Colonic mucosa (tissue), 4 donors: ENCODE results near the gene LDB3. TPM values are rescaled to one million over a fixed set of nuclear protein-coding genes. Genes with fewer than 3 reads are reported as not detected.

ENCODE experiments used
- DNase-seq: peaks from one replicate; pipeline ENCODE4 v3.0.0-alpha.2; 2020
- H3K27ac ChIP-seq: fragments of 200-600 bp; one replicate; pipeline ENCODE4 v1.8.0; 2021
- H3K27me3 ChIP-seq: fragments of 200-600 bp; one replicate; pipeline ENCODE4 v1.8.0; 2021
- H3K36me3 ChIP-seq: fragments of 200-600 bp; one replicate; pipeline ENCODE4 v1.8.0; 2021
- H3K4me1 ChIP-seq: fragments of 200-600 bp; one replicate; pipeline ENCODE4 v1.8.0; 2021; ENCODE audit warnings: mild to moderate bottlenecking
- H3K4me3 ChIP-seq: fragments of 200-600 bp; one replicate; pipeline ENCODE4 v1.8.0; 2021
- H3K9ac ChIP-seq, 2 donors: one replicate each; pipeline ENCODE4 v1.7.0; 2013; ENCODE audit warnings: control low read depth in 2 of 2, low read depth in 2 of 2, low read length in 2 of 2
- H3K9me3 ChIP-seq: fragments of 200-600 bp; one replicate; pipeline ENCODE4 v1.8.0; 2021
- intact Hi-C: fragments of 100-400 bp; cut with DNase I; formaldehyde crosslinking; loops from one replicate; pipeline ENCODE4 v1.14.1; 2022
- total RNA-seq, 2 donors: library from RNA; stranded (reverse); fragmentation: NEBNext Ultra II Directional in 1 of 2; extraction: Animal tissue kit (Norgen Biotek cat#: 25700) in 1 of 2; gene quantifications; one replicate each; pipeline ENCODE4 v1.2.1, GENCODE V29; 2021
- TF ChIP-seq, protein P1 (sequence below): fragments of 200-600 bp; IDR thresholded peaks from one replicate; pipeline ENCODE4 v1.8.0; 2022; ENCODE audit warnings: antibody characterized with exemption, mild to moderate bottlenecking
- donor health status: healthy.
- donor health status: DM: no; HTN: no; CAD: no.
- donor health status: DM: no; HTN: no; CAD: no.

Gene LDB3
- total RNA-seq, 2 donors from 2014 or later = 0.72 to 4.7 TPM

DNA sequence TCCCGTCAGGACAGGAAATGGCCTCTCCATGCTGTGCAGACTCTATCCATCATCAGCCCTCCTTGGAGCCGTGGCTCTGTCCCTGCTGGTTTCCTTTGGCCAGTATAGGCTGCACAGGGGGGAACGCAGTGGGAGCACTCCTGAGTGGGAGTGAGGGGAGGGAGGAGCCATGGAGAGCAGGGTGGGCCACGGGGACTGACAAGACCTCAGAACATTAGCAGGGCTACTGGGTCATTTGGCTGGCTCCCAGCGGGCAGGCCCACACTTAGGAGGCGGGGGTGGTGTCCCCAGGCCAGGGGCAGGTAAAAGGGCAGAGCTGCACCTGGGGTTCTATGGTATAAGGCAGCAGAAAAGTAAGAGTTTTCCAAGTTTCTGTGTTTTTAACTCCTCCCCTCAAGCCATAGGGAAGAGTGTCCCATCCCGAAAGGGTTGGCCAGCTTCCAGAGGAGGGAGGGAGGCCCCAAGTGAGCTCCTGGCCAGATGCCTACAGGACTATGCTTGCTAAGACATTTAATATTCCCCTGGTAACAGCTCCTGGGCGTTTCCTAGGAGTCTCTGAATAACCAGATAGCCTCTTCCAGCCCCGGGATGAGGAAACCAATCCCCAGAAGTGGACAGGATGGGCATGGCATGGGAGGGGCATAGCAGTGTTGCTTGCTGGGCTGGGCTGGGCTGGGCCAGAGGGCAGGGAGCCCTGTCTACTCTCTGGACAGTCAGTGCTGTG lies 19.4 kb upstream of the LDB3 start:
- intact Hi-C loops = no loop called here
- Histone ChIP-seq H3K27me3 (no peaks in the 10 kb centered on the region), H3K4me3 (no peak overlapping the region), H3K9ac (no peak overlapping the region), H3K4me1 (peaks cover 8% of the 10 kb centered on the region), H3K36me3 (no peaks in the 10 kb centered on the region), H3K9me3 (no peaks in the 10 kb centered on the region), H3K27ac (no peak overlapping the region)
- DNase-seq = peak; percentile 80
- TF ChIP-seq, protein P1, sequence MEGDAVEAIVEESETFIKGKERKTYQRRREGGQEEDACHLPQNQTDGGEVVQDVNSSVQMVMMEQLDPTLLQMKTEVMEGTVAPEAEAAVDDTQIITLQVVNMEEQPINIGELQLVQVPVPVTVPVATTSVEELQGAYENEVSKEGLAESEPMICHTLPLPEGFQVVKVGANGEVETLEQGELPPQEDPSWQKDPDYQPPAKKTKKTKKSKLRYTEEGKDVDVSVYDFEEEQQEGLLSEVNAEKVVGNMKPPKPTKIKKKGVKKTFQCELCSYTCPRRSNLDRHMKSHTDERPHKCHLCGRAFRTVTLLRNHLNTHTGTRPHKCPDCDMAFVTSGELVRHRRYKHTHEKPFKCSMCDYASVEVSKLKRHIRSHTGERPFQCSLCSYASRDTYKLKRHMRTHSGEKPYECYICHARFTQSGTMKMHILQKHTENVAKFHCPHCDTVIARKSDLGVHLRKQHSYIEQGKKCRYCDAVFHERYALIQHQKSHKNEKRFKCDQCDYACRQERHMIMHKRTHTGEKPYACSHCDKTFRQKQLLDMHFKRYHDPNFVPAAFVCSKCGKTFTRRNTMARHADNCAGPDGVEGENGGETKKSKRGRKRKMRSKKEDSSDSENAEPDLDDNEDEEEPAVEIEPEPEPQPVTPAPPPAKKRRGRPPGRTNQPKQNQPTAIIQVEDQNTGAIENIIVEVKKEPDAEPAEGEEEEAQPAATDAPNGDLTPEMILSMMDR = no peak

DNA sequence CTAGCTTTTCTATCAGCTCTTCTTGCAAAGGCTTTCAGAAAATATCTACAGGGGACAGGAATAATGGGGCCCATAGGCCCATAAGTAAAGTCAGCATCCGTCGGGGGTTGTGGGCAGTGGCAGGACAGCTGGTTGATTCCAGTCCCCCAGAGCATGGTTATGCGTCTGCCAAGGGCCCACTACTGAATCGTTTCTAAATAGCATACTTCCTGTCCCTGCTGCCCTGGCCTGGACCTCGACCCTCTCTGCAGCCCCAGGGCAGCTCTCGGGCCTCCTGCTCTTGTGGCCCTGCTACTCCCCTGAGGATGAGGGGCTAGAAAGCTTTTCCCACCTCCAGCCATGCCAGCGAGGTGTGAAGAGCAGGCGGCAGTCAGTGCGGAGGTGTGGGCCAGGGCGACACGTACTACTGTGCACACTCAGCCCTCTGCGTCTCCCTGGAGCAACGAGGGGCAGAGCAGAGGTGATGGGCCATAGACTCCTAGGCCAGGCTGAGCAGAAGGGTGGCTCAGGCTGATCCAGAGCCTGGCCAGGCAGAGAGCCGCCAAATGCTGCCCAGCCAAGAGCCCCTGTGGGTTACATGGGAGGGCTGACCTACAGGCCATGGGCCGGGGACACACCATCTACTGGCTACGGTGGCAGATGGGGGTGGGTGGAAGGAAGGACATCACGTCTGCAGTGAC lies 18.7 kb upstream of the LDB3 start:
- intact Hi-C loops = no loop called here
- Histone ChIP-seq H3K9ac (no peak overlapping the region), H3K4me3 (no peak overlapping the region), H3K27ac (no peak overlapping the region), H3K4me1 (peaks cover 8% of the 10 kb centered on the region), H3K27me3 (no peaks in the 10 kb centered on the region), H3K9me3 (no peaks in the 10 kb centered on the region), H3K36me3 (no peaks in the 10 kb centered on the region)
- TF ChIP-seq, protein P1 = no peak
- no peak for DNase-seq

DNA sequence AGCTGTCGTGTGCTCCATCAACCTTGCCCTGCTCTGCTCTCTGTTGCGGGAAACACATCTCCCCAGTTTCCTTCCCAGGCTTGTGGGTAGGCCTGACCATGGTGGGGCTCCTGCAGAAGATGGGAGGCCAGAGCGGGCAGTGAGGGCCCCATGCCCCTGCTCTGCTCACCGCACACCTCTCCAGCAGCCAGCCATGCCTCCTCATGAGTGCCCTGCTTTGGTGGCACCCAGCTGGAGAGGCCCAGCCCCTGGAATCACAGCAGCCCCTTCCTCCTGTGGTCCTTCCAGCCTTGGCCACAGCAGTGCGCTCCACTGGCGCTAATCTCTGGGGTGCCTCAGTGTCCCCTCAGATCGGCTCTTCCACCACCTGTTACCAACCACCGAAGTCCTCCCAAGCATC lies 18.2 kb upstream of the LDB3 start:
- TF ChIP-seq, protein P1 = no peak
- H3K36me3 ChIP-seq = no peaks in the 10 kb centered on the region
- H3K4me3 ChIP-seq = no peak overlapping the region
- intact Hi-C loops = no loop called here
- DNase-seq = no peak
- no peak overlapping the region for H3K9ac ChIP-seq
- no peaks in the 10 kb centered on the region for H3K27me3 ChIP-seq
- peaks cover 8% of the 10 kb centered on the region for H3K4me1 ChIP-seq
- H3K27ac ChIP-seq = no peak overlapping the region
- no peaks in the 10 kb centered on the region for H3K9me3 ChIP-seq

DNA sequence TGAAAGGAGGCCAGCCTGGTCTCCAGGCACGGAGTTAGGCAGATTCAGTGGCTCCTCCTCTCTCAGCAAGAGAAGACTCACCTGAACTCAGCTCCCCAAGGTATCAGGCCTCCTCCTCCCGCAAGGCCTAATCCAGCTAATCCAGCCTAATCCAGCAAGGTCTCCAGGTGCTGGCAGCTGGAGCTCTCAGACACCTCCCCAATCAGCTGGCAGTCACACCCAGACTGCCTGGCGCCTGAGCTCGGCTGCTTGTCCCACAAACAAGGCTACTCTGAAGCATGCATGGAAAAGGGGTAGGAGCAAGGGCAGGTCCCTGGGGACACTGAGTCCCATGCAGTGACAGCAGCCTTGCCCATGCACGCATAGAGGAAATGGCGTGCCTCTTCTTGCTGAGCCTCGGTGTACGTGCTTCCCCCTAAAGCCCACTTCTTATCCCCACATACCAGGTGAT lies 17.3 kb upstream of the LDB3 start:
- H3K9me3 ChIP-seq = no peaks in the 10 kb centered on the region
- TF ChIP-seq, protein P1 = no peak
- no peak for DNase-seq
- H3K27me3 ChIP-seq = no peaks in the 10 kb centered on the region
- no peaks in the 10 kb centered on the region for H3K36me3 ChIP-seq
- H3K27ac ChIP-seq = no peak overlapping the region
- peaks cover 8% of the 10 kb centered on the region for H3K4me1 ChIP-seq
- H3K4me3 ChIP-seq = no peak overlapping the region
- H3K9ac ChIP-seq = no peak overlapping the region
- intact Hi-C loops = no loop called here

DNA sequence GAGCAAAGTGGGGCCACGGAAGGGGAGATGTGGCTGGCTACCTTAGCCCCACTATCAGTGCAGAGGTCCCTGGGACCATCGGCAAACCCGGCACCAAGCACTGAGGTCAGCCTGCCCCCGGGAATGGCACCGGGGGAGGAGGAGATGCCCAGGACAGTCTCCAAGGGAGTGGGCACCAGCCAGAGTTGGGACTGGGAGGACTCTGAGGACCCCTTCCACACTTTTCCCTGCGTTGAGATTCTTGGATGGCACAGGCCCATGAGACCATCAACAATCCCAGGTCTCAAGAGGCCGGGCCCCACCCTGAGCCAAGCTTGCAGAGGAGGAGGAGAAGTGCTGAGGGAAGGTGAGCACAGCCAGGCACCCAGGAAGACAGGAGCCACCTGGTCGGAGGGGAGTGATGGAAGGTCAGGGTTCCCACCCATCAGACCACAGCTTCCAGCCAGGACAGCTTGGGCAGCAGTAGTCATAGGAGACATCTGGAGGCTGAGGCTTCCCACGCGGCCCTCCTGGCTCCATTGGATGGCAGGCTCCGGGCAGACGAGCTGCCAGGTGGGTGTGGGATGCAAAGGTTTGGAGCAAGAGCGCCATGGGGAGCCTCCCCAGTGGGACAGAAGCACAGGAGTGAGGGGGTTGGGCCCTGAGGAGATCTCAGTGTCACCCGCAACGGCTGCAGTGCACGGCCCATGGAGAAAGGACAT lies 16.5 kb upstream of the LDB3 start:
- Histone ChIP-seq H3K4me3 (no peak overlapping the region), H3K27me3 (no peaks in the 10 kb centered on the region), H3K9ac (no peak overlapping the region), H3K27ac (no peak overlapping the region), H3K4me1 (peaks cover 8% of the 10 kb centered on the region), H3K36me3 (no peaks in the 10 kb centered on the region), H3K9me3 (no peaks in the 10 kb centered on the region)
- no peak for DNase-seq
- intact Hi-C loops = no loop called here
- TF ChIP-seq, protein P1 = no peak
